HG03432 (cell line): Measurements from ENCODE around the gene ELP6.
"Not testable (repeated sequence)": the region's sequence is repeated elsewhere in the genome, so short reads cannot be mapped to it uniquely, and the experiment has no call there.

ENCODE experiments used
- ATAC-seq: cut with Tn5 transposase; IDR thresholded peaks from one replicate; pipeline ENCODE4 v1.9.1; 2021; ENCODE audit warnings: mild to moderate bottlenecking, moderate library complexity; ENCODE audit not compliant: unreplicated experiment

Gene ELP6

DNA sequence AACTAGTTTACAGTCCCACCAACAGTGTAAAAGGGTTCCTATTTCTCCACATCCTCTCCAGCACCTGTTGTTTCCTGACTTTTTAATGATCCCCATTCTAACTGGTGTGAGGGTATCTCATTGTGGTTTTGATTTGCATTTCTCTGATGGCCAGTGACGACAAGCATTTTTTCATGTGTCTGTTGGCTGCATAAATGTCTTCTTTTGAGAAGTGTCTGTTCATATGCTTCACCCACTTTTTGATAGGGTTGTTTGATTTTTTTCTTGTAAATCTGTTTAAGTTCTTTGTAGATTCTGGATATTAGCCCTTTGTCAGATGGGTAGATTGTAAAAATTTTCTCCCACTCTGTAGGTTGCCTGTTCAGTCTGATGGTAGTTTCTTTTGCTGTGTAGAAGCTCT is 45.2 kb downstream of the ELP6 start:
- not testable (repeated sequence) for ATAC-seq

DNA sequence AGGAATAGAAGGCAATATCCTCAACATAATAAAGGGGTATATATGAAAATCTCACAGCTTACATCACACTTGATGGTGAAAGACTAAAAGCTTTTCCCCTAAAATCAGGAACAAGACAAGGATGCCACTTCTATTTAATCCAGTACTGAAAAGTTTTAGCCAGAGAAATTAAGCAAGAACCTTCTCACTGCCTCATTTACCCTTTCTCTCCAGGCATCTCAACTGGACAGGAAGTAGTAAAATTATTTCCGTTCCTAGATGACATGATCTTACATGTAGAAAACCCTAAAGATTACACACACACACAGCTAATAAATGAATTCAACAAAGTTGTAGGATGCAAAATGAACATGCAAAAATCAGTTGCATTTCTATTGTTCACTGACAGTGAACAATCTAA is 48.9 kb downstream of the ELP6 start:
- no peak for ATAC-seq

DNA sequence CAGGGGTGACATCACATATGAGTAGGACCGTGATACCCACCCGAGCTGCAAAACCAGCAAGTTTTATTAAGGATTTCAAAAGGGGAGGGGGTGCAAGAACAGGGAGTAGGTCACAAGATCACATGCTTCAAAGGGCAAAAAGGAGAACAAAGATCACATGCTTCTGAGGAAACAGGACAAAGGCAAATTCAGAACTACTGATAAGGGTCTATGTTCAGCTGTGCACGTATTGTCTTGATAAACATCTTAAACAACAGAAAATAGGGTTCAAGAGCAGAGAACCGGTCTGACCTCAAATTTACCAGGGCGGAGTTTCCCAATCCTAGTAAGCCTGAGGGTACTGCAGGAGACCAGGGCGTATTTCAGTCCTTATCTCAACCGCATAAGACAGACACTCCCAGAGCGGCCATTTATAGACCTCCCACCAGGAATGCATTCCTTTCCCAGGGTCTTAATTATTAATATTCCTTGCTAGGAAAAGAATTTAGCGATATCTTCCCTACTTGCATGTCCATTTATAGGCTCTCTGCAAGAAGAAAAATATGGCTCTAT is 53.9 kb downstream of the ELP6 start:
- not testable (repeated sequence) for ATAC-seq

DNA sequence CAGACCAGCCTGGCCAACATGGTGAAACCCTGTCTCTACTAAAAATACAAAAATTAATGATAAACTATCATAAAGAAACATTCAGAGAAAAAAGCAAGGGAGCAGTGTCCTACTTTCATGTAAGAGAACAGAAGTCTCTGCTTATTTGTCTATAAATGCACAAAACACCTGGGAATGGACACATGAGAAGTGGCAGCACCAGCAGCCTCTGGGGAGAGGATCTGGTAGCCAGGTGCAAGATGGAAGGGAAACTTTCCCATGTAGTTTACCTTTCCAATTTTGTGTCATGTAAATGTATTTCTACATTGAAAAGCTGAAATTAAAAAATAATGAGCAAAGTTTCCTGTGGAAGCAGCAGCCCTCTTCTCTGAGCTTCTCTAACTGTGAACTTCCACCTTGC is 56.5 kb downstream of the ELP6 start:
- no peak for ATAC-seq

DNA sequence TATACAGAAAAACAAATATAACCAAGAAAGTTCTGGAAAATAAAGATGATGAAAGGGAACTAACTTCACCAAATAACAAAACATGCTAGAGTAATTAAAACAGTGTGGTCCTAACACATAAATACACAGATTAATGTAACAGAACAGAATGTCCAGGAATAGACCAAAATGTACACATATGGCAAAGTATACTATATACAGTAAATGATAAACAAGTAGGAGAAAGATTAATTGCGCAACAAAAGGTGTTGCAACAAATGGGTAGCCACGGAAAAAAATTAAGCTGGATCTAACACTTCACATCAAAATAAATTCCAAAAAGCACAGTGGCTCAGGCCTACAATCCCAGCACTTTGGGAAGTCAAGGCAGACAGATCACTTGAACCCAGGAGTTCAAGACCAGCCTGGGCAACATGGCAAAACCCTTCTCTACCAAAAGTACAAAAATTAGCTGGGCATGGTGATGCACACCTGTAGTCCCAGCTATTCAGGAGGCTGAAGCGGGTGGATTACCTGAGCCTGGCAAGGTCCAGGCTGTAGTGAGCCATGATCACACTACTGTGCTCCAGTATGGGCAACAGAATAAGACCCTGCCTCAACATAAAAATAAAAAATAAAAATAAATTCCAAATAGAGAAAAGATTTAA is 57.6 kb downstream of the ELP6 start:
- no peak for ATAC-seq

DNA sequence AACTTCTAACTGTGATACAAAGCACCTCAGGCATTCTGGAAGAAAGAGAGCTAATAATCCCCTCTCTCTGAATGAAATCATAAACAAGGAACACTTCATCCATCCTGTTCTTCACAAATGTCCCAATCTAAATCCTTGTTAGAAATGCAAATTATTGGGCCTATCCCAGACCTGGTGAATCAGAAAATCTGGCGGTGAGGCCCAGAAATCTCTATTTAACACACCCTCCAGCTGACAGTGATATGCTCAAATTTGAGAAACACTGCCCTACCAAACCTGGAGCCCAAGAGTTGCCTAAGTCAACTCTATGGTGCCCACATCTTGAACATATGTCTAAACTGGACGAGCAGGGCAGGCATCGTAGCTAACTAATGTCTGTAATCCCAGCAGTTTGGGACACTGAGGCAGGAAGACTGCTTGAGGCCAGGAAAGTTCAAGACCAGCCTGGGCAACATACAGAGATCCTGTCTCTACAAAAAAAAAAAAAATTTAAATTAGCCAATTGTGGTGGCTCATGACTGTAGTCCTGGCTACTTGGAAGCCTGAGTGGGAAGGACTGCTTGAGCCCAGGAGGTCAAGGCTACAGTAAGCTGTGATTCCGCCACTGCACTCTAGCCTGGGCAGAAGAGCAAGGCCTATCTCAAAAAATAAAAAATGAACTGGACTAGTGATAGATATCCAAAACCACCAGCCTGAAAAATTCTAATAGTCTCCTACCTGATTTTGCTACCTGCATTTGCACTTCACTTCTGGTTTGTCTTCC is 60.9 kb downstream of the ELP6 start:
- ATAC-seq = no peak
